ENCODE results near the gene PTF1A. TPM values are rescaled to one million over a fixed set of nuclear protein-coding genes. Genes with fewer than 3 reads are reported as not detected.

The PTF1A gene
- polyA plus RNA-seq, 1 experiment: not detected

- ChIA-PET POLR2A (no interaction called here), CTCF (no interaction called here)
- H3K27me3 ChIP-seq (ENCODE audit: control insufficient read depth, insufficient read depth, low read length): peaks cover 49% of the 10 kb centered on the region
Observed at GRCh38 chr10:23198940-23199767, 7.0 kb downstream of the PTF1A start.

GRCh38 chr10:23199768-23200511 lies 7.8 kb downstream of the PTF1A start:
- no peak overlapping the region for H3K27ac ChIP-seq (ENCODE audit: low read depth, low read length)
- peaks cover 42% of the 10 kb centered on the region for H3K27me3 ChIP-seq (ENCODE audit: control insufficient read depth, insufficient read depth, low read length)
- TF ChIP-seq CTCF (IDR thresholded peaks at IDR 0.05; ENCODE audit: low read depth, low read length): no peak
- no peaks in the 10 kb centered on the region for H3K9me3 ChIP-seq (ENCODE audit: control insufficient read depth, insufficient read depth, low read length)
- no peak for DNase-seq (ENCODE audit: low read depth, low spot score)
- ChIA-PET CTCF (no interaction called here), POLR2A (no interaction called here)
- no peak overlapping the region for H3K4me3 ChIP-seq (ENCODE audit: low read depth, low read length)

More at GRCh38 chr10:23198940-23199767, 7.0 kb downstream of the PTF1A start:
- Histone ChIP-seq H3K9me3 (ENCODE audit: control insufficient read depth, insufficient read depth, low read length) (no peaks in the 10 kb centered on the region), H3K27ac (ENCODE audit: low read depth, low read length) (no peak overlapping the region), H3K4me3 (ENCODE audit: low read depth, low read length) (no peak overlapping the region)
- TF ChIP-seq CTCF (IDR thresholded peaks at IDR 0.05; ENCODE audit: low read depth, low read length): no peak
- DNase-seq (ENCODE audit: low read depth, low spot score): no peak

- Histone ChIP-seq H3K27ac (ENCODE audit: low read depth, low read length) (no peak overlapping the region), H3K27me3 (ENCODE audit: control insufficient read depth, insufficient read depth, low read length) (peaks cover 37% of the 10 kb centered on the region), H3K9me3 (ENCODE audit: control insufficient read depth, insufficient read depth, low read length) (no peaks in the 10 kb centered on the region), H3K4me3 (ENCODE audit: low read depth, low read length) (no peak overlapping the region)
- POLR2A ChIA-PET: no interaction called here
- no peak for DNase-seq (ENCODE audit: low read depth, low spot score)
- CTCF ChIA-PET: no interaction called here
- TF ChIP-seq CTCF (IDR thresholded peaks at IDR 0.05; ENCODE audit: low read depth, low read length): no peak
Observed at GRCh38 chr10:23200586-23200985, 8.5 kb downstream of the PTF1A start.

- ChIA-PET POLR2A (no interaction called here), CTCF (interaction anchor here (1.1 kb wide), 1 partner anchor 43 kb away, joined by 3 read pairs; no protein-coding TSS in a partner anchor)
- no peak overlapping the region for H3K4me3 ChIP-seq (ENCODE audit: low read depth, low read length)
- no peak for DNase-seq (ENCODE audit: low read depth, low spot score)
- no peaks in the 10 kb centered on the region for H3K9me3 ChIP-seq (ENCODE audit: control insufficient read depth, insufficient read depth, low read length)
- no peak for TF ChIP-seq CTCF (IDR thresholded peaks at IDR 0.05; ENCODE audit: low read depth, low read length)
- H3K27me3 ChIP-seq (ENCODE audit: control insufficient read depth, insufficient read depth, low read length): peaks cover 33% of the 10 kb centered on the region
- no peak overlapping the region for H3K27ac ChIP-seq (ENCODE audit: low read depth, low read length)
Observed at GRCh38 chr10:23200997-23201652, 9.0 kb downstream of the PTF1A start.
